H9 (cell line): ENCODE measurements around the gene KCTD18. TPM values are rescaled to one million over a fixed set of nuclear protein-coding genes. Genes with fewer than 3 reads are reported as not detected.

Experiments
- DNase-seq: peaks from one replicate; pipeline ENCODE4 v3.0.0-alpha.2; 2017
- H2AFZ ChIP-seq: one replicate; pipeline ENCODE4 v1.6.1; 2013; ENCODE audit warnings: mild to moderate bottlenecking, low read length, control low read depth, moderate library complexity
- H2AK5ac ChIP-seq: 2 replicates; pipeline ENCODE4 v1.6.1; 2013; ENCODE audit warnings: low read length, control low read depth, mixed read lengths; ENCODE audit not compliant: insufficient read length
- H2BK120ac ChIP-seq: one replicate; pipeline ENCODE4 v1.6.1; 2013; ENCODE audit warnings: low read depth, mild to moderate bottlenecking, low read length, control low read depth, inconsistent platforms; ENCODE audit not compliant: poor library complexity, severe bottlenecking
- H2BK12ac ChIP-seq: 2 replicates; pipeline ENCODE4 v1.6.1; 2013; ENCODE audit warnings: low read length, control low read depth, mixed read lengths, low read depth; ENCODE audit not compliant: insufficient read length
- H2BK15ac ChIP-seq: 2 replicates; pipeline ENCODE4 v1.6.1; 2013; ENCODE audit warnings: low read depth, low read length, control low read depth
- H2BK20ac ChIP-seq: one replicate; pipeline ENCODE4 v1.6.1; 2013; ENCODE audit warnings: low read depth, mild to moderate bottlenecking, low read length, control low read depth, inconsistent platforms; ENCODE audit not compliant: poor library complexity, severe bottlenecking
- H2BK5ac ChIP-seq: 2 replicates; pipeline ENCODE4 v1.6.1; 2013; ENCODE audit warnings: low read length, control low read depth, mixed read lengths; ENCODE audit not compliant: insufficient read length
- H3K14ac ChIP-seq: 2 replicates; pipeline ENCODE4 v1.6.1; 2013; ENCODE audit warnings: low read length, control low read depth; ENCODE audit not compliant: insufficient read depth
- H3K18ac ChIP-seq: 2 replicates; pipeline ENCODE4 v1.6.1; 2013; ENCODE audit warnings: low read depth, mild to moderate bottlenecking, mixed read lengths, low read length, control low read depth; ENCODE audit not compliant: insufficient read length
- H3K23ac ChIP-seq: 2 replicates; pipeline ENCODE4 v1.6.1; 2013; ENCODE audit warnings: low read length, control low read depth, mixed read lengths, low read depth; ENCODE audit not compliant: insufficient read length
- H3K23me2 ChIP-seq: 2 replicates; pipeline ENCODE4 v1.6.1; 2013; ENCODE audit warnings: low read depth, mild to moderate bottlenecking, mixed read lengths, low read length, control low read depth; ENCODE audit not compliant: insufficient read length, poor library complexity, severe bottlenecking
- H3K27ac ChIP-seq: 2 replicates; pipeline ENCODE4 v1.5.1; 2013; ENCODE audit warnings: low read length, control low read depth, mixed read lengths, low read depth; ENCODE audit not compliant: insufficient read length
- H3K27me3 ChIP-seq: 2 replicates; pipeline ENCODE4 v1.6.1; 2013; ENCODE audit warnings: low read length, control low read depth, inconsistent platforms; ENCODE audit not compliant: insufficient read depth
- H3K4ac ChIP-seq: 2 replicates; pipeline ENCODE4 v1.6.1; 2013; ENCODE audit warnings: low read depth, mild to moderate bottlenecking, control low read depth, inconsistent platforms, low read length, moderate library complexity
- H3K4me1 ChIP-seq: 2 replicates; pipeline ENCODE4 v1.6.1; 2013; ENCODE audit warnings: low read length, control low read depth, inconsistent platforms; ENCODE audit not compliant: insufficient read depth
- H3K4me2 ChIP-seq: 2 replicates; pipeline ENCODE4 v1.6.1; 2013; ENCODE audit warnings: low read length, control low read depth, mixed read lengths; ENCODE audit not compliant: insufficient read length, insufficient read depth
- H3K56ac ChIP-seq: 2 replicates; pipeline ENCODE4 v1.6.1; 2013; ENCODE audit warnings: low read depth, mild to moderate bottlenecking, mixed read lengths, low read length, control low read depth; ENCODE audit not compliant: insufficient read length
- H3K79me1 ChIP-seq: 2 replicates; pipeline ENCODE4 v1.6.1; 2013; ENCODE audit warnings: low read depth, mild to moderate bottlenecking, moderate library complexity, low read length, control low read depth, inconsistent platforms; ENCODE audit not compliant: insufficient read depth, poor library complexity, severe bottlenecking
- H3K79me2 ChIP-seq: 2 replicates; pipeline ENCODE4 v1.6.1; 2013; ENCODE audit warnings: low read length, control low read depth, inconsistent platforms; ENCODE audit not compliant: insufficient read depth
- H3K9ac ChIP-seq: 2 replicates; pipeline ENCODE4 v1.6.1; 2013; ENCODE audit warnings: low read length, control low read depth, mixed read lengths; ENCODE audit not compliant: insufficient read length; ENCODE audit errors: extremely low read depth
- H3K9me3 ChIP-seq: one replicate; pipeline ENCODE4 v1.6.1; 2013; ENCODE audit warnings: low read depth, low read length, inconsistent platforms; ENCODE audit not compliant: control insufficient read depth
- H3T11ph ChIP-seq: one replicate; pipeline ENCODE4 v1.6.1; 2013; ENCODE audit warnings: mild to moderate bottlenecking, low read length, control low read depth, inconsistent platforms
- H4K20me1 ChIP-seq: one replicate; pipeline ENCODE4 v1.6.1; 2013; ENCODE audit not compliant: control insufficient read depth, insufficient read length, insufficient read depth
- H4K5ac ChIP-seq: 2 replicates; pipeline ENCODE4 v1.6.1; 2013; ENCODE audit warnings: low read depth, mild to moderate bottlenecking, mixed read lengths, low read length, control low read depth; ENCODE audit not compliant: insufficient read length
- H4K8ac ChIP-seq: replicated peaks from 2 replicates; pipeline ENCODE4 v1.6.1; 2013; ENCODE audit warnings: low read length, control low read depth, mixed read lengths, low read depth; ENCODE audit not compliant: insufficient read length
- H4K91ac ChIP-seq: 2 replicates; pipeline ENCODE4 v1.6.1; 2013; ENCODE audit warnings: low read depth, mild to moderate bottlenecking, moderate library complexity, mixed read lengths, low read length, control low read depth; ENCODE audit not compliant: insufficient read length
- H3K27ac Mint-ChIP-seq, 3 experiments: 2 replicates in 2 of 3; 3 replicates in 1 of 3; pipeline ENCODE4 v1.8.0; 2020 to 2021; ENCODE audit warnings: mixed read lengths in 3 of 3, mild to moderate bottlenecking in 1 of 3, moderate library complexity in 1 of 3
- H3K27me3 Mint-ChIP-seq: 2 replicates; pipeline ENCODE4 v1.8.0; 2021; ENCODE audit warnings: low read depth, mild to moderate bottlenecking, moderate library complexity, mixed read lengths
- H3K36me3 Mint-ChIP-seq, 3 experiments: 2 replicates in 2 of 3; 3 replicates in 1 of 3; pipeline ENCODE4 v1.8.0; 2020 to 2021; ENCODE audit warnings: low read depth in 3 of 3, mixed read lengths in 3 of 3; ENCODE audit not compliant: insufficient read depth in 1 of 3
- H3K4me1 Mint-ChIP-seq, 2 experiments: 2 replicates each; pipeline ENCODE4 v1.8.0; 2020; ENCODE audit warnings: mixed read lengths in 2 of 2
- H3K4me3 Mint-ChIP-seq, 2 experiments: 2 replicates in 1 of 2; 3 replicates in 1 of 2; pipeline ENCODE4 v1.8.0; 2020 to 2021; ENCODE audit warnings: mild to moderate bottlenecking in 2 of 2, mixed read lengths in 2 of 2, moderate library complexity in 1 of 2
- H3K9me3 Mint-ChIP-seq, 2 experiments: 2 replicates in 1 of 2; 3 replicates in 1 of 2; pipeline ENCODE4 v1.8.0; 2020; ENCODE audit warnings: mild to moderate bottlenecking in 2 of 2, mixed read lengths in 2 of 2, moderate library complexity in 1 of 2
- CTCF ChIP-seq: fragments of 200-600 bp; sonication (generic); conservative IDR thresholded peaks from 3 replicates; pipeline ENCODE4 v1.8.0; 2021; ENCODE audit warnings: antibody characterized with exemption, mild to moderate bottlenecking
- WGBS: extraction: QIAGEN DNeasy Blood & Tissue Kit; methylation state at CpG from one replicate; pipeline ENCODE4 v1.1.7; 2013; ENCODE audit warnings: missing lambda C conversion rate, low lambda C conversion rate, mixed read lengths; ENCODE audit not compliant: insufficient read length; ENCODE audit errors: extremely low coverage; 5-methylcytosine and 5-hydroxymethylcytosine counted together
- total RNA-seq: library from RNA; stranded (reverse); gene quantifications from 2 replicates; pipeline ENCODE4 v1.2.1, GENCODE V29; 2021

The KCTD18 gene
- total RNA-seq, 1 experiment from 2014 or later, result 4.9 TPM

GRCh38 chr2:200523158-200523557 lies 13.3 kb upstream of the KCTD18 start:
- Histone ChIP-seq H3K27ac (no peak overlapping the region), H2BK15ac (no peak overlapping the region), H3K4me2 (no peak overlapping the region), H3K4ac (no peak overlapping the region), H3K56ac (no peak overlapping the region), H3K4me1 (no peaks in the 10 kb centered on the region; the same call in 1 of the 2 replicates), H3K79me2 (peaks cover 6% of the 10 kb centered on the region; the same call in 1 of the 2 replicates), H3K18ac (no peak overlapping the region), H4K8ac (no peak overlapping the region), H3K27me3 (no peaks in the 10 kb centered on the region; the same call in 1 of the 2 replicates), H4K5ac (no peak overlapping the region), H2BK12ac (no peak overlapping the region), H3K23ac (no peak overlapping the region), H2BK120ac (no peak overlapping the region), H2BK20ac (no peak overlapping the region), H2BK5ac (no peak overlapping the region), H3K14ac (no peak overlapping the region), H3K9ac (no peak overlapping the region), H4K20me1 (no peaks in the 10 kb centered on the region), H2AFZ (no peak overlapping the region), H3K79me1 (no peaks in the 10 kb centered on the region), H4K91ac (no peak overlapping the region), H3K23me2 (peaks cover 4% of the 10 kb centered on the region), H3T11ph (no peak overlapping the region), H2AK5ac (no peak overlapping the region), H3K9me3 (no peaks in the 10 kb centered on the region)
- peaks cover 13 to 17% of the 10 kb centered on the region in 2 experiments for H3K4me1 Mint-ChIP-seq
- H3K4me3 Mint-ChIP-seq, result no peak overlapping the region
- no peak for DNase-seq
- no peak for TF ChIP-seq CTCF
- no CpG with 5 or more reads among the region's 3 CpGs for WGBS
- H3K9me3 Mint-ChIP-seq, result peaks cover 0 to under 1% of the 10 kb centered on the region in 2 experiments; a peak in 2 of 5 replicates
- no peaks in the 10 kb centered on the region for H3K36me3 Mint-ChIP-seq
- peaks cover 12% of the 10 kb centered on the region for H3K27me3 Mint-ChIP-seq
- no peak overlapping the region for H3K27ac Mint-ChIP-seq
